Calu3 (cell line): Measurements from ENCODE around the gene DPYSL3. TPM values are rescaled to one million over a fixed set of nuclear protein-coding genes. Genes with fewer than 3 reads are reported as not detected.
A peak's percentile ranks its signal among the peaks of the same experiment; 100 is the strongest.

Source experiments
- BruUV-seq: library from RNA; stranded (reverse); fragments of 400-500 nt; replicated peaks from 2 replicates; lab custom pipeline; 2021; lab: Mats Ljungman, UMichigan
- CTCF ChIA-PET: fragments of 300-600 bp; sonication (Branson Sonifier 250); formaldehyde crosslinking; loops from one replicate; lab custom pipeline; 2022; ENCODE audit warnings: antibody characterized with exemption; lab: Charles Lee
- DNase-seq: peaks from one replicate; pipeline ENCODE4 v3.0.0; 2022
- H3K27ac Mint-ChIP-seq: one replicate; pipeline ENCODE4 v1.8.0; 2022; ENCODE audit warnings: mixed read lengths; ENCODE audit not compliant: unreplicated experiment
- H3K27me3 Mint-ChIP-seq: one replicate; pipeline ENCODE4 v1.8.0; 2022; ENCODE audit warnings: mixed read lengths; ENCODE audit not compliant: unreplicated experiment
- H3K36me3 Mint-ChIP-seq: one replicate; pipeline ENCODE4 v1.8.0; 2022; ENCODE audit warnings: mild to moderate bottlenecking, moderate library complexity, mixed read lengths; ENCODE audit not compliant: insufficient read depth, unreplicated experiment
- H3K4me1 Mint-ChIP-seq: one replicate; pipeline ENCODE4 v1.8.0; 2022; ENCODE audit warnings: mild to moderate bottlenecking, low read depth, mixed read lengths; ENCODE audit not compliant: unreplicated experiment
- H3K4me3 Mint-ChIP-seq: one replicate; pipeline ENCODE4 v1.8.0; 2022; ENCODE audit warnings: mild to moderate bottlenecking, low read depth, moderate library complexity, mixed read lengths; ENCODE audit not compliant: unreplicated experiment
- H3K9me3 Mint-ChIP-seq: one replicate; pipeline ENCODE4 v1.8.0; 2022; ENCODE audit warnings: low read depth, mixed read lengths; ENCODE audit not compliant: unreplicated experiment
- intact Hi-C: fragments of 100-400 bp; cut with micrococcal nuclease; formaldehyde crosslinking; loops from one replicate; pipeline ENCODE4 v1.10.0; 2022; ENCODE audit not compliant: unreplicated experiment
- total RNA-seq: library from RNA; stranded (reverse); gene quantifications from 2 replicates; pipeline ENCODE4 v1.2.3, GENCODE V29; 2022
- TF ChIP-seq, protein P1 (sequence below): fragments of 200-600 bp; IDR thresholded peaks from one replicate; pipeline ENCODE4 v1.8.0; 2022; ENCODE audit warnings: antibody characterized with exemption; ENCODE audit not compliant: unreplicated experiment

Gene DPYSL3
- total RNA-seq, 1 experiment from 2014 or later: 26.6 TPM

DNA sequence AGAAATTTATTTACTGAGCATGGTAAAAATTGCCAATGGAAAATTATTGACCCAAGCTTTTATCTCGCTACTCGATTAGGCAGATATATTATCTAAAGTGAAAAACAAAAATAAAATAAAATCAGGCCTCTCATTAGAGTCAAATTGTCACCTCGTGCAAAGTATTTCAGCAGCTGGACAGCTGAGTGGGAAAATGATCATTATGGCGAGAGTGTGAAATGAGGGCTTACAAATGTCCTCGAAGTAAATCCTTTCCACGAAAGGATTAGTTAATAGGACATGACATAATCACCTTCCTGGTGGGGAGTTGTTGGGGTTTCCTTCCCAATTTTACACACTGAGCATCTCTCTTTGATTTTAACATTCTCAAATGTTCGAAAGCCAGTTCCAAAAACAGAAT lies 5.4 kb upstream of the DPYSL3 start:
- Mint-ChIP-seq H3K9me3 (no peaks in the 10 kb centered on the region), H3K4me1 (peaks cover 11% of the 10 kb centered on the region), H3K4me3 (no peak overlapping the region), H3K27me3 (no peaks in the 10 kb centered on the region), H3K27ac (no peak overlapping the region), H3K36me3 (peaks cover 4% of the 10 kb centered on the region)
- intact Hi-C loops: no loop called here
- no peak for DNase-seq
- no TSS peak for BruUV-seq
- TF ChIP-seq, protein P1, sequence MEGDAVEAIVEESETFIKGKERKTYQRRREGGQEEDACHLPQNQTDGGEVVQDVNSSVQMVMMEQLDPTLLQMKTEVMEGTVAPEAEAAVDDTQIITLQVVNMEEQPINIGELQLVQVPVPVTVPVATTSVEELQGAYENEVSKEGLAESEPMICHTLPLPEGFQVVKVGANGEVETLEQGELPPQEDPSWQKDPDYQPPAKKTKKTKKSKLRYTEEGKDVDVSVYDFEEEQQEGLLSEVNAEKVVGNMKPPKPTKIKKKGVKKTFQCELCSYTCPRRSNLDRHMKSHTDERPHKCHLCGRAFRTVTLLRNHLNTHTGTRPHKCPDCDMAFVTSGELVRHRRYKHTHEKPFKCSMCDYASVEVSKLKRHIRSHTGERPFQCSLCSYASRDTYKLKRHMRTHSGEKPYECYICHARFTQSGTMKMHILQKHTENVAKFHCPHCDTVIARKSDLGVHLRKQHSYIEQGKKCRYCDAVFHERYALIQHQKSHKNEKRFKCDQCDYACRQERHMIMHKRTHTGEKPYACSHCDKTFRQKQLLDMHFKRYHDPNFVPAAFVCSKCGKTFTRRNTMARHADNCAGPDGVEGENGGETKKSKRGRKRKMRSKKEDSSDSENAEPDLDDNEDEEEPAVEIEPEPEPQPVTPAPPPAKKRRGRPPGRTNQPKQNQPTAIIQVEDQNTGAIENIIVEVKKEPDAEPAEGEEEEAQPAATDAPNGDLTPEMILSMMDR: no peak
- CTCF ChIA-PET: no interaction called here

DNA sequence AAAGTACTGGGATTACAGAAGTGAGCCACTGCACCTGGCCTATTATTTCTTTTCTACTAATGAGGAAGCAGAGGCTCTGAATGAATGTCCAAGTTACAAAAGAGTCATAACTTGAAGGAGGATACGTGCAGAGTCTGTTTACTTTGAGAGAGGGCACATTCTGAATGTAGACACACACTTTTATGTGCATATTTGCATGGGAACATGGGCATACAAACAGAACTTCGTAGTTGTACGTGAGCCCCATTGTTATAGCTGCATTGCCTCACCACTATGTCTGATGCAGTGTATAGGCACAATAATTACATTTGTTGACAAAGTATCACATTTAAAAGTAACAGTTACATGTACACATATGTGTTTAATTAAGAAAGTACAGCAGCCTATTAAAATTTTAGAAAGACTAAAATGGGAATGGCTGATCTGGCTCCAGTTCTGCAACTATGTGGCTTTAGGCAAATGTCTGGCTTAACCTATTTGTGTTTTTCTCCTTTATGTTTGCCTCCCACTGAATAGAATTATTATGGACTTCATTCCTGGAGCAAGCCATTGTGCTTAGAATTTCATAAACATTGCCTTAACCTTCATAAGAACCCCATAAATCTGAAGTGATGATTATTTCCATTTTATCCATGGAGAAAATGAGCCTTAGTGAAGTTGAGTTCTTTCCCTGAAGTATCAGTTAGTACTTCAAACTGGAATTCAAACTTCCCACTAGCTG lies 3.0 kb upstream of the DPYSL3 start:
- H3K4me1 Mint-ChIP-seq: peaks cover 29% of the 10 kb centered on the region
- intact Hi-C loops: no loop called here
- DNase-seq: no peak
- no peak overlapping the region for H3K27ac Mint-ChIP-seq
- no peaks in the 10 kb centered on the region for H3K9me3 Mint-ChIP-seq
- H3K36me3 Mint-ChIP-seq: peaks cover 22% of the 10 kb centered on the region
- no TSS peak for BruUV-seq
- TF ChIP-seq, protein P1: no peak
- H3K4me3 Mint-ChIP-seq: no peak overlapping the region
- CTCF ChIA-PET: no interaction called here
- no peaks in the 10 kb centered on the region for H3K27me3 Mint-ChIP-seq

DNA sequence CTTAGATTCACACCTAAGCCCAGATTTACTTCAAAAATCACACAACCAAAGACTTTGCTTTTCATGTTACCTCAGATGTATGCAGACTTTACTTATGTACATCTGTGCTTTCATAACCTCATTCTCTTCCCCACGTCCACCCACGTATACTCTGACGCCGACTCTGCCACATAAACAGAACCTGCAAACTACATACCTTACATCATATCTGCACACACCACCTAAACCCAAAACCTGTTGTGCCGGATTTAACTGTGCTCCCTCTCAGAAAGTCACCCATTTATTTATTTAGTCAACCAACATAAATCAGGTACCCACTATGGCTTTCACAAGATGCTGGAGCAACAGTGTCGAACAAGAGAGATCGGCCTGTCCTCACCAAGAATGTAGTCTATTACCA lies 1.0 kb upstream of the DPYSL3 start:
- Mint-ChIP-seq H3K27me3 (no peaks in the 10 kb centered on the region), H3K36me3 (peaks cover 22% of the 10 kb centered on the region), H3K9me3 (no peaks in the 10 kb centered on the region), H3K27ac (no peak overlapping the region), H3K4me1 (peaks cover 36% of the 10 kb centered on the region), H3K4me3 (peak overlapping the region; percentile 99)
- TF ChIP-seq, protein P1: no peak
- BruUV-seq: no TSS peak
- intact Hi-C loops: no loop called here
- DNase-seq: peak; percentile 5
- CTCF ChIA-PET: interaction anchor here (1.2 kb wide), 1 partner anchor 10 kb away, joined by 4 read pairs; no protein-coding TSS in a partner anchor

DNA sequence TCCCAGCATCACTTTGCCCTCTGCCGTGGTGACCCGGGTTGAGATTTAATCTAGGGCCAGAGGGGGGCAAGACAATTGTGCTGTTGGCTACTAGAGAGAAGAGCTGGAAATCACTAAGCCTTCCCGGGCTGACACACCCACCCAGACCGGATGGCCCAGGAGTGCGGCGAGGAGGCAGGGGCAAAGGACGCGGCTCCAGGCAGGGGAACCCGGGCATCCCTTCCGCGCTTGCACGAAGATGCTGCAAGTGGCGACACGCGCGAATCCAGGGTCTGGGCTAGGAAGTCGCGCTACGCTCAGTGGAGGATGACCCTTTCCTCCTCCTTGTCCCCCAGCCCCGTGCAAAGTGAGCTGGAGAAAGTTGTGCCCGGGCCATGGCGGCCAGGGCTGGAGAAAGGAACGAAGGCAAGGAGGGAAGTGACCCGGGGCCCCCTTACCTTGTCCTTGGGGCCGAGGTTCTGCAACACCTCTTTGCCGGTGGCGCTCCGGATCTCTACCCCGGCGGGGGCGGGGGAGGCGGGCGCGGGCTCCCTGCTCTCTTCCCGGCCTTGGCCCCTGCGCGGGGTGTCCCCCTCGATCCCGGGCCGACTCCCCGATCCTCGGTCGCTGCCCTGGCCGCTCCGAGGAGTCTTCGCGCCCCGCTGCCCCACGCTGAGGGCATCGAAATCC lies 693 bp downstream of the DPYSL3 start:
- DNase-seq: peak; percentile 48
- TF ChIP-seq, protein P1: no peak
- Mint-ChIP-seq H3K9me3 (no peaks in the 10 kb centered on the region), H3K36me3 (peaks cover 22% of the 10 kb centered on the region), H3K4me1 (peaks cover 36% of the 10 kb centered on the region), H3K4me3 (peak overlapping the region; percentile 99), H3K27me3 (no peaks in the 10 kb centered on the region), H3K27ac (peak overlapping the region; percentile 62)
- intact Hi-C loops: loop anchor here (5.0 kb wide), 1 partner anchor 57 kb away; no protein-coding TSS in a partner anchor
- CTCF ChIA-PET: interaction anchor here (0.9 to 2.4 kb wide), 4 partner anchors 30 to 69 kb away, joined by 3 to 10 read pairs (median 4); no protein-coding TSS in a partner anchor
- BruUV-seq: no TSS peak
